GM18511 (cell line): ENCODE data around the gene VPS37C.

Experiments used
- ATAC-seq: cut with Tn5 transposase; IDR thresholded peaks from one replicate; pipeline ENCODE4 v1.9.1; 2021; ENCODE audit warnings: mild to moderate bottlenecking, moderate library complexity; ENCODE audit not compliant: unreplicated experiment

VPS37C gene

DNA sequence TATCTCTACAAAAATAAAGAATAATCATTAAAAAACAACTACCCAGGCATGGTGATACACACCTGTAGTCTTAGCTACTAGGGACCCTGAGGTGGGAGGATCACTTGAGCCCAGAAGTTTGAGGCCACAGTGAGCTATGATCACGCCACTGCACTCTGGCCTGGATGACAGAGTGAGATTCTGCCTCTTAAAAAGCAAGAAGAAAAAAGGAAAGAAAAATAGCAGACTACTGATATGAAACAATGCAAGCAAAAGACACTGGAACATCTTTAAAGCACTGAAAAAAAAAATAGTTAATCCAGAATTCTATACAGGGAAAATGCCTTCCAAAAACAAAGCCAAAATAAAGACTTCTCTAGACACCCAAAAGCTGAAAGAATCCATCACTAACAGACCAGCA, 5.9 kb downstream of the VPS37C start:
- ATAC-seq, result no peak

DNA sequence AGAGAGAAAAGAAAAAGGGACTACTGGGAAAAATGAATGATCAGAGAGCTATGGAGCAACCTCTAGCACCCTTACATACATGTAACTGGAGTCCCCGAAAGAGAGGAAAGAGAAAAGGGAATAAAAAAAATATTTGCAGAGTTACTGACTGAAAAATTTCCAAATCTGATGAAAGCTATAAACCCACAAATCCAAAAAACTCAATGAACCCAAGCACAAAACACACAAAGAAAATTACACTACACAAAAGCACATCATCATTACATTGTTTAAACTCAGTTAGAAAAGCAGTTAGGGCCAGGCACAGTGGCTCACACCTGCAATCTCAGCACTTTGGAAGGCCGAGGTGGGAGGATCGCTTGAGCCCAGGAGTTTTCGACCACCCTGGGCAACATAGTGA, 6.7 kb downstream of the VPS37C start:
- ATAC-seq, result no peak

DNA sequence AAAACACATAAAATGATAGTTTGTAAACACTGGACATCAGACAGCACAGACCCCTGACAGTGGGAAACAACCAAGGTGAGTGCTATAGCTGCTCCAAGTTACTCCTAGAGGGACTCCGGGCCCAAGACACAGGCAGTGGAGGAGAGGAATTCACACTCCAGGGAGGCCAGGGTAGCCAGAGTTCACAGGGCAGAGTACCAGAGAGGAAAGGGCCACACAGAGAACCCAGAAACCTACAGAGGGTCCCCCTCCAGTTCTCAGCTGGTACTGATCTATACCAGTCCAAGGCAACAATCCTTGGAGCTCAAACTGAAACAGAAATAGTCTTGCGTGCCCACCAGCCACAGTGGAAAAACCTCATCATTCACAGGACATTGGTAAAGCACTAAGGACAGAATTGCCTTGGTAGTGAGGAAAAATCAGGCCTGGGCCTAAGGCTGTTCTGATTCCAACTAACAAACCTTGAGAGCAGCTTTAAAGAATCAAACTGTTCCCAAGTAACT, 7.6 kb downstream of the VPS37C start:
- ATAC-seq, result no peak

DNA sequence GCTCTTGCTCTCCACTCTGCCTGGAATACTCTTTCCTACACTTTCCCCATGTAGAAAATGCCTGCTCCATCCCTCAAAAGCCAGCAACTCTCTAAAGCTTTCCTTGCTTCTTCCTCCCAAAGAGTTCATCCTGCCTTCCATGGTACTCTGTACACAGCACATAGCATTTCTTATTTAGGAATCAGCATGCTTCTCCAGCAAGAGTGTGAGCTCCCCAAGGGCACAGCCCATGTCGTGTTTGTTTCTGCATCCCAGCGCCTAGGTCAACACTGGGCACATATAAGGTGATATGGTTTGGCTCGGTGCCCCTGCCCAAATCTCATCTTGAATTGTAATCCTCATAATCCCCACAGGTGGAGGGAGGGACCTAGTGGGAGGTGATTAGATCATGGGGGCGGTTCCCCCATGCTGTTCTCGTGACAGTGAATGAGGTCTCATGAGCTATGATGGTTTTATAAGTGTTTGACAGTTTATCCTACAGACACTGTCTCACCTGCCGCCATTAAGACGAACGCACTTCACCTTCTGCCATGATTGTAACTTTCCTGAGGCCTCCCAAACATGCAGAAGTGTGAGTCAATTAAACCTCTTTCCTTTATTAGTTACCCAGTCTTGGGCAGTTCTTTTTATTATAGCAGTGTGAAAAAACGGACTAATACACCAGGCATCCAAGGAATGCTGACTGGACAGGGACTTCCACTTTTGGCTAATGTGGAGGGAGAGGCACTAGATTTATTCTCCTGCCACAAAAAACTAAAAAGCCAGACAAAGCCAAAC, 8.2 kb downstream of the VPS37C start:
- ATAC-seq, result no peak

DNA sequence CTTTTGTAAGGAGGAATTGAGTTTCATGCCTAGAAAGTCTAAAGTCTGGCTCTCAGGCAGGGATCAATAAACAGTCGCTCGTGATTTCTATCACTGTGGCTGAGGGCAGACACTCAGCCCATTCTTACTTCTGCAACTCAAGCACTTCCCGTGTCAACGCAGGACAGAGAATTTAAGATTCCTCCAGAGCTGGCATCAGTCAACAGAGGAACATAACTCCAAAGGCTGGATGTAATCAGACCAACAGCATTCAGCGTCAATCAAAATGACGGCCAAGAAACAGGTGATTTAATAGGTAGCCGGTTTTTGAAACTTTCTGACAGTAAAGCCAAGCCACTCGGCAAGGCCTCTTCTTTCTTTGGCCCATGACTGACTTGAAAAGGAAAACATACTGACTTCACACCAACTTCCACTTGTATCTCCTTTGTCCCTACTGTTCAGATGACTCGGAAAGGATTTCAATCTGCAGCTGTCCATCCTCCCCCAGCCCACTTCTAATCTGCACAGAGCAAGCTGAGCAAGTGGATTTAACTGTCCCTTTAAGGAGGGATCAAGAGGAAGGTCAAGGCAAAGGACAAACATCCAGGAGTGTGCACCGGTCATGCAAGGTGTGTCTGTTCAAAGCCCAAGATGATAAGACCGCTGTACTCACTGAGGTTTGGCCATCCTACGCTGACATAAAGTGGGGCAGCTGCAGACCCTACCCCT, 9.5 kb downstream of the VPS37C start:
- no peak for ATAC-seq

DNA sequence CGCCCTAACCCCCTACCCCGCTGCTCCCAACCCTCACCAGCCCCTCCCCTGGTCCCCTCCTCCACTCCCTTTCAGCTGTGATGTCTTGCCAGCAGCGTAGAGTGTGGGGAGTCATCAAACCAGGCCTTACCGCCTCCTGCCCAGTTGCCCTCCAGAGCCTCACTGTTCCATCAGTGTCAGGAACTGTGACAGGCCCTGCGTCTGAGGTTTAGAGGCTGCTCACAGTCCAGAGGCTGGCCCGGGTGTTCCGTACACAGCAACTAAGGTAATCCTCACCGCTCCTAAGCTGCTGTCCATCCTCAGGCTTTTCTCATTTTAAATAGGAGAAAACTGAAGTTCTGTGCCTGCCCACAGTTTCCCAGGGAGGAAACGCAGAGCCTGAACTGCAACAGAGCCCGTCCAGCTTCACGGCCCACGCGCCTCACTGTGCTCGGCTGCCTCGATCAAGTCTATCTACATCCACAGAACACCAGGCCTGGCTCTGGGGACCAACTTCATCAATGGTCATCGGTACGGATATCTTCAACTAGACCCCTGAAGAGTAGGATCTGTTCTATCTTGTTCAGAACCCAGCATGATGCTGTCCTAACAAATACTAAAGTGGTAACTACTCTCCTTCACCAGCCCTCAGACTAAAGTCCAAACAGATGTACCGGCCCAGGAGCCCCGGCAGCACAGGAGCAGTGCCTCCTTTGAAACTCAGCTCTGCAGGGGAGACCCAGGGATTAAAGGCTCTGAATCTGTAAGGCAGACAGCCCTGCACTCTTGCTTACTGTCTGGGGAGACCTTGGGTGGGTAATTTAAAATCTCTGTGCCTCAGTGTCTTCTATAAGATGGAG, 10.3 kb downstream of the VPS37C start:
- ATAC-seq, result no peak

DNA sequence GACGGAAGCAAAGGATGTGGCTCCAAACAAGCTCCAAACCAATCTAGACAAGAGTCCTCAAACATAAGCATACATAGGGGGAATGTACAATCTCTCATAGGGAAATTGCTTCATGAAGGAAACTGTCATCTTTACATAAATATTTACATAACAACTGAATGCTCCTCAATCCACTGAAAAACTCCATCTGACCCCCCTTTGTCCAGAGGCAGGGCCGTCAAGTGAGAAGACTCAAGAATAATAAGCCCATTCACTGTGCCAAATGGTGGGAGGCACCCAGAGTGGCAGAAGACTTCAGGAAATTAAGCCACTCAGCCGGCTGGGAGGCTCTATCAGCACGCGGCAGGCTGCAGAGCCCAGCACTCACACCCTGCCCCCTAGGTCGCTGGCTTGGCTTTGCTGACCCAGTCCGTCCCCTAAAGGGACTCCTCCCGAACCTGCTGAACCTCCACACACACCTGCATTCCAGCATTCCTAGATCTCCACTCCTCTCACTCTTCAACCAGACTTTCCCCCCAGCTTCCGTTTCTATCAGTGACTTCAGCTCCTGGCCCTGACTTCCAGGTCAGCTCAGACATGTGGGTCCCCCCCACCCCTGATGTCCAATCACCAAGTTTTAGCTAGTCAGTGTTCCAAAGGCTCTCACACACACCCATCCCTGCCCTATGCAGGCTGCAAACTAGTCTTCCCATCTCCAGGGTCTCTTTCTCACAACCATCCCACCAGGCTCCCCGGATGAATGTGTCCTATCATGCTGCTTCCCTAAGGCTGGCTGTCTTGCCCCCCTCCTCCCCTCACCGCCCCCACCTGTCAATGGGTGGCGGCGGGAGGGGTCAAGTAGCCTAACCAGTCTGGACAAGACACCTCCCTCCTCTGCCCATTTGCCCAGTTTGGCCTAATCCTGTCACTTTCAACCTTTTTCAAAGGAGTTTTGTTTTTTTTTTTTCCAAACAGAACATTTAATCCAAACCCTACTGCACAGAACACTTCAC, 11.3 kb downstream of the VPS37C start:
- no peak for ATAC-seq

DNA sequence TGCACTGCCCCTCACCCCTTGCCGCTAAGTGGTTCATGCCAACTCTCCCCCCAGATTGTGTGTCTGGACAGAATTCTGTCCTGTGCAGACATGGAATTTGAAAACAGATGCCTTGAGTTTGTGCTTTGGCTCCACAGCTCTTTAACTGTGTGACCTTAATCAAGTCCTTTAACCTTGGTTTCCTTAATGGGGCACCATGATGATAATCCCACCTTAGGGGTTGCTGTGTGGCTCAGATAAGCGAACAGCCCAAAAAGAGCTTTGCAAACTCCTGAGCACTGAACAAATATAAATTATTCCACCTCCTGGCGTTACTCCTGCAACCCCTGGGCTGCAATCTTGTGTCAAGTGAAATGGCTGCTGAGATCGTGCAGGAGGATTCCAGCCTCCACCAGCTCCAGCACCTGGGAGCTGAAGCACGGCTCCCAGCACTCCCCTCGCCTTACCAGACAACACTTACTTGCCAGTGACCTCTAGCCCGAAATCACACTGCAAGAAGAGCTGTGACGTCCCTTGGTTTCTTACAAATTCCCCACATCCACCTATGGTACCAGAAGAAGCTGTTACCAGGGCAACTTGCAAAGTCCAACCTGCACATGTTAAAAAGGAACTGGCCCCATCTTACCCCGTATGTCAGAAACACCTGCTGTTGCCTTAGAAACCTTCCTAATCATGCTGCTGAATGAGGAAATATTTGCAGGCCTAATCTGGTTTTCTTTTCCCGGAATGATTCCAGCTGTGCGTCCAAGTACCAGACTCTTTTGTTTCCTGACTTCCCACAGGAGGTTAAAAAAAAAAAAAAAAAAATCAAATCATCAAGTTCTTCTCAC, 13.2 kb downstream of the VPS37C start:
- ATAC-seq, result no peak

DNA sequence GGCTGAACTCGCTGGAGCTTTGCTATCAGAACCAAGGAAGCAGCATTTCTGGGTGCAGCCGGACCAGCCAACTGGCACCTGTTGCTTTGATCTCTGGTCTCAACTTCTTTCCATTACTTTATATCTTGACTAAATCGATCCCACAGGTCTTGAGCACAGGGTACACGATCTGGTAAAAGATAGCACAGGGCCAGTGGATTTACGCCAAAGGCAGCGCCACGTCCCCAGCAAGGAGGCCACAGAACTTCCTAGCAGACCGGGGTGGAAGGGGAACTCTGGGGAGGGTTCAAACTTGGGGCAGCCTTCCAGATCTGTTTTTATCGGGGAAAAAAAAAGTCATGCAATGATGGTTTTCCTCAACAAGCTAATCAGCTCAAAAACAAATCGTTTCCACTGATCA, 14.0 kb downstream of the VPS37C start:
- ATAC-seq, result no peak

DNA sequence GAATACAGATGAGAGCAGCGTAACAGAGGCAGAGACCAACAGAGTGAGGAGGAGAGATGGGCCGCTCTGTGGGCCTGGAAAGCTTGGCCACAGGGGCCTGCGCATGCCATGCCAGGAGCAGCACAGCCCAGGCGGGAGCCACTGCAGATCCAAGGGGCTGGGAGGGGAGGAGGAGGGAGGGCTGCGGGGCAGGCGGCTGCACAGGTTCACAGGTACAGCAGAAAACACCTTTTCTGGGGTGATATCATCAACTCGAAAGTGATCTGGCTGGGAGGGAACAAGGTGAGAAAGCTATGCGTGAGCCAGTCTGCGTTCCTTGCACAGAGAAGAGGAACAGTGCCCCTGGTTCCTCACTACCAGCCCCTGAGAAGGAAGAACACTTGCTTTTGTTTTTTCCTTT, 14.8 kb downstream of the VPS37C start:
- ATAC-seq, result no peak

DNA sequence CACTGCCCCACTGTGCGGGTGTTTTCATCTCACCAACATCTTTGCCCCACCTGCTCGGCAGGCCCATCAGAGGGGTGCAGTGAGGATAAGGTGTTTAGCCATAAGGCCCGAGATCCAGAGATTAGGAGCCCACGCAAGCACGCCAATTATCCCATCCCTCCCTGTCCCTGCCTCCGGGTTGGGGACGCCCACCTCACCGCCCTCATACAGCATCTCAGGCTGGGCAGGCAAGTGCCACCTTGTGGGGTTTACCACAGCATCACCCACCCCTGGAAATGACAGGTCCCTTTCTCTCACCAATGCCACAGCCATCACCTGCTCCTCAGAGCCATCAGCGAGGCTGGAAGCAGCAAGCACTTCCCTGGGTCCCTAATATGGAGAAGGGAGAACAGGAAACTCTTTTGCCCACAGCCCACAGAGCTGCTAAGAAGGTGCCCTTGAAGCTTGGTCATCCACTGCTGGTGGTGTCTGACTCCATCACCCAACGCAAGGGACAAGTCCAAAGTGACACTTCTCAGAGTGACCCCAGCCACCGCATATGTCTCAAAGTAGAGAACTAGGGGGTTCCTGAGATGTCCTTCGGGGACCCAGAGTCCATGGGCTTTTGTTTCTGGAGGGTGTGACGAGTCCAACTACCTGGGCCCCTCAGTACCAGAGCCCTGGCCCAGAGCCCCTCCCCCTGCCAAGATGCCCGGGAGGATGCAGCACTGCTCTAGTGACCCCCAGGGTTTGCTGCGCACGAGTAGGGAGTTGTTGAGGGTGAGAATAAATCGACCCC, 15.8 kb downstream of the VPS37C start:
- no peak for ATAC-seq

DNA sequence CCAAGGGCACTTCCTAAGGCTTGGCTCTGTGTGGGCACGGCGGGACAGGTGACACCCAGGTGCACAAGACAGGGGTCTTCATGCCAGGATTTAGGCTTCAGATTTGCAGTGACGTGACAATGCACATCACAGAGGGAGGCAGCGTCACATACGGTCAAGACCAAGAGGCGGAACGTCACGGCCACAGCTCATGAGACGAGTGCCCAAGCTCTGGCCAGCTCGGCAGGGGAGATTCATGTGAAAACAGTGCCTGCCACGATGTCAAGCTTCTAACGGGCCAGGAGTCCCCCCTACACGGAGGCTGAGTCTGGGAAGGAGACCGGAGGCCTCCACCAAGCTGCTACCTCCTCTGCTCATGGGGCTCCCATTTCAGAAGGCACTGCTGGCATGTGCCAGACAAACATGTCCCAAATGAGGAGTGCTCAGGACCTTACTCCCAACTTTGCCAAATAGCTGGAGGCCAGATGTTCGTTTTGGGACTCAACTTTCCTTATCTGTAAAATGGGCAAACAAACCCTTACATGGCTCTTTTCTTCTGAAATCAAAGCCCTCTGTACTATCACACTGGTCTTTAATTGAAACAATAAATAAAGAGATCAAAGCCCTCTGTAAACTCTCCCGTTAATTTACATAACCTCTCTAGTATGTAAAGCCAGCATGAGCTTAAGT, 16.6 kb downstream of the VPS37C start:
- no peak for ATAC-seq

DNA sequence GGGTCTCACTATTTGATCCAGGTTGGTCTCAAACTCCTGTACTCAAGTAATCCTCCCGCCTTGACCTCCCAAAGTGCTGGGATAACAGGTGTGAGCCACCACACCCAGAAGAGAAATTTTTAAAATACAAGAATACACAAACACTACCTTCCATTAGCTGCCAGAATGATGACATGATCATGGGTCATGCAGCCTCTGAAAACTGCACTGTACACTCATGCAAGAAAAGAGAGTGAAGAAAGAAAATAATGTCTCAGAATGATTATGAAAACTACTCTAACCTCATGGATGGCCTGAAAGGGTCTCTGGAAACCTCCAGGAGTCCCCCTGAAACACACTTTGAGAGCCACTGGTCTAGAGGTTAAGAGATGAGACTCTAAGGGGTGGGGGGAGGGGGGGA, 18.8 kb downstream of the VPS37C start:
- ATAC-seq, result no peak

DNA sequence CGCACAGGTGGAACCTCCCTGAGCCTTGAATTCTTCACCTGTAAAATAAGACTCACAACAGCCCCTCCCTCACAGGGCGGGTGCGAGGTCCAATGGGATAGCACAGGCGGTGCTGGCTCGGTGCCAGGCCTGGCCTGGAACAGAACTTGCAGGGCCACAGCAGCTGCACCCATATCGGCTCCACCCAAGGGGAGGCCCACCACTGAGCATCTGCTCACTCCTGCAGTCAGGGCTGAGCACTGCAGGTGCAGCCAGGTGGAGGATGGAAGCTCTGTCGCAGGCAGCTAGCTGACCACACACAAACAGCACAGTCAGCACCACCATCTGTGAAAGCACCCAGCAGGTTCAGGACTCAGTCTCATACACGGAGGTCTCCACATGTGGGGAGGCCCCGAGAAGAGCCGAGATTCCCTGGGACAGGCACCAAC, 19.6 kb downstream of the VPS37C start:
- ATAC-seq, result no peak

DNA sequence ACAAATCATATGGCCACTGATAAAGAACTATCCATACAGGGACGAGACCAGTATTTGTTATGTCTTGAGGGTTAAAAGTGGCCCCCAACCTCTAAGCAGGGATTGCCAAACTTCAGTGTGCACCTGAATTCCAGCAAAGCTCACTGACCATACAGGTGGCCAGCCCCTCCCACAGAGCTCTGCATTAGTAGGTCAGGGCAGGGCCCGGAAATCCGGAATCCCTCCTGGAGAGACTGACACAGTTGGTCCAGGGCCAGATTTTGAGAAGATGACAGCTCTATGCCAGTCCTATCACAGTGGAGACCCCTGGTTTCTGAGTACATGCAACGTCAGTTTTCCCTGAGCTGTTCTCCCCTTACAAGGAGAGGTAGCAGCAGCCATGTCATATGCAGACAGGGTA, 20.8 kb downstream of the VPS37C start:
- no peak for ATAC-seq

DNA sequence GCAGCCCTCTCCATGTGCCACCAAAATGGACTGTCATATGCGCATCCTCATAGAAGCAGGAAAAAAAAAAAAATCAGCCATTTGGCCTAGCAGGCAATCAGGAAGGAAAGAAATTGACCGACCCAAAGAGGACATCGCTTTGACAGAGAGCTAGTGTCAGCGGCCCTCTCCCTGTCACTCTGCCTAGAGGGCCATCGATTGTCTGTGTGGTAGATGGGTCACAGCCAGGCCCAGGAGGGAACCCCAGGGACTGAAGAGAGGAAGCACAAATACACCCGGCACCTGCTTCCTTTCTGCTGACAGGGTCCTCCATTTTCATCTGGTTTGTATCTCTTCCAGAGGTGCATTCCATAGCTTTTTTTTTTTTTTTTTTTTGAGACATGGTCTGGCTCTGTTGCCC, 21.8 kb downstream of the VPS37C start:
- ATAC-seq, result no peak

DNA sequence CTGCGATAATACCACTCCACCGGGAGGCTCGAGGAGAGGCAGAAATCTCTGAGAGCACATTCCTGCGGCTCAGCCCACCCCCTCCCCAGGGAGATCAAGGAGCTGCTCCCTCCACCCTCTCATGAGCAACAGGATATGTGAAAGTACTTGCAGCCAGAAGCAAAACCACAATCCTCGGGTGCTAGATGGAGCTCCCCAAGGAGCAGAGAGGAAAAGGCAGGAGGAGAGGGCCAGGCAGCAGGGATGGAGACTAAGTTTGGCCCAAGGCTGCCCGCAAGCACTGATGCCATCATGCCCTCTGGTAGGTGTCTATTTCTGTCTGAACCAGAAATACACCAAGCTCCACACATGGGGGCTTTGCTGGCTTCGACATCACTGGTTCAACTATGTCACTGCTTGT, 22.3 kb downstream of the VPS37C start:
- no peak for ATAC-seq

DNA sequence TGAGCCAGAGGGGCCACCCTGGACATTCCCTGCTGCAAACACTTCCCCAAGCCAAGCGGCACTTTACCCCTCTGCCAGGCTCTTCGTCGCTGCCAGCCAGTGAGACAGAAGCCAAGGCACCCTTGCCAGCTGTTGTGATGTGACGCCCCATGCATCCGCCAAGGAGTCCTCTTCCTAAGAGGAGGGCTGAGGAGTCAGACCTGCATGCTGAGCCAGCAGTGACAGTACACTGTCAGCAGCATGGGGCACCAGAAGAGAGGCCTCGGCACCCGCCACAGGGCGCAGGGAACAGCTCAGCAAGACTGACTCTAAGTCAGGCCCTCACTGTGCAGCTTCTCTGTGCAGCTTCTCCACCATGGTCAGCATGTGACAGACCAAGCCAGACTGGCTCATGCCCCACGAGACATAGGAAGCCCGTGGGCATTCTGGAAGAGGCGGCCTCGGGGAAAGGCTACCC, 26.4 kb downstream of the VPS37C start:
- no peak for ATAC-seq
